Measurements from ENCODE around the gene PTPRT.

DNA sequence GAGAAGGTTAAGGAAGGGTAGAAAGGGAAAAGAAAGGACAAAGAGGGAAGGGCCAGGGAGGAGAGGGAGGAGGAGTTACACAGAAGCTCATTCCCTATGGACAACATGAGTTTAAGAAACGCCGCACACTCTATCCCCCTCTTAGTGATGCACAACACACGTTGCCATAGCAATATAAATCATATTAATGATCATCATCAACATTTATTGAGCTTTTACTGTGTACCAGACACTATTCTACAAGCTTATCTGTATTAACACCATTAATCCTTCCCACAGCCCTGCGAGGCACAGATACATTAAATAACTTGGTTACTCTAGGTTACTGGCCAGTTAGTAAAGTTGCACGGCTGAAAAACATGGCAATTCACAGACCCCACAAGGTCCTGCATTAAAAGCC is 234.8 kb downstream of the PTPRT start:
- TF ChIP-seq, protein P1, sequence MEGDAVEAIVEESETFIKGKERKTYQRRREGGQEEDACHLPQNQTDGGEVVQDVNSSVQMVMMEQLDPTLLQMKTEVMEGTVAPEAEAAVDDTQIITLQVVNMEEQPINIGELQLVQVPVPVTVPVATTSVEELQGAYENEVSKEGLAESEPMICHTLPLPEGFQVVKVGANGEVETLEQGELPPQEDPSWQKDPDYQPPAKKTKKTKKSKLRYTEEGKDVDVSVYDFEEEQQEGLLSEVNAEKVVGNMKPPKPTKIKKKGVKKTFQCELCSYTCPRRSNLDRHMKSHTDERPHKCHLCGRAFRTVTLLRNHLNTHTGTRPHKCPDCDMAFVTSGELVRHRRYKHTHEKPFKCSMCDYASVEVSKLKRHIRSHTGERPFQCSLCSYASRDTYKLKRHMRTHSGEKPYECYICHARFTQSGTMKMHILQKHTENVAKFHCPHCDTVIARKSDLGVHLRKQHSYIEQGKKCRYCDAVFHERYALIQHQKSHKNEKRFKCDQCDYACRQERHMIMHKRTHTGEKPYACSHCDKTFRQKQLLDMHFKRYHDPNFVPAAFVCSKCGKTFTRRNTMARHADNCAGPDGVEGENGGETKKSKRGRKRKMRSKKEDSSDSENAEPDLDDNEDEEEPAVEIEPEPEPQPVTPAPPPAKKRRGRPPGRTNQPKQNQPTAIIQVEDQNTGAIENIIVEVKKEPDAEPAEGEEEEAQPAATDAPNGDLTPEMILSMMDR (IDR thresholded peaks at IDR 0.05): no peak
- no peak for TF ChIP-seq TCF7L2 (IDR thresholded peaks at IDR 0.05; ENCODE audit: low read depth, low read length)

Measured in Panc1 (cell line).